Endodermal cell (in vitro differentiated cells): ENCODE measurements around the gene CRYL1. TPM values are rescaled to one million over a fixed set of nuclear protein-coding genes. Genes with fewer than 3 reads are reported as not detected.

Experiments
- DNase-seq: peaks from one replicate; pipeline ENCODE4 v3.0.0-alpha.2; 2017
- H3K27ac ChIP-seq: 2 replicates; pipeline ENCODE4 v1.5.1; 2013; ENCODE audit warnings: mild to moderate bottlenecking, low read depth, low read length, moderate library complexity
- H3K27me3 ChIP-seq: 2 replicates; pipeline ENCODE4 v1.6.1; 2013; ENCODE audit warnings: mild to moderate bottlenecking, low read length, moderate library complexity; ENCODE audit not compliant: insufficient read depth, control insufficient read depth, poor library complexity, severe bottlenecking
- H3K36me3 ChIP-seq: 2 replicates; pipeline ENCODE4 v1.7.0; 2013; ENCODE audit warnings: mild to moderate bottlenecking, low read length, moderate library complexity; ENCODE audit not compliant: control insufficient read depth, insufficient read depth
- H3K4me1 ChIP-seq: one replicate; pipeline ENCODE4 v1.7.0; 2013; ENCODE audit warnings: low read length; ENCODE audit not compliant: control insufficient read depth, insufficient read depth
- H3K4me3 ChIP-seq: 2 replicates; pipeline ENCODE4 v1.5.1; 2013; ENCODE audit warnings: mild to moderate bottlenecking, low read length, moderate library complexity
- H3K9ac ChIP-seq: 2 replicates; pipeline ENCODE4 v1.6.1; 2013; ENCODE audit warnings: mild to moderate bottlenecking, low read length, moderate library complexity; ENCODE audit not compliant: poor library complexity, severe bottlenecking; ENCODE audit errors: extremely low read depth
- H3K9me3 ChIP-seq: 2 replicates; pipeline ENCODE4 v1.6.1; 2013; ENCODE audit warnings: mild to moderate bottlenecking, low read length, moderate library complexity; ENCODE audit not compliant: control insufficient read depth
- H3K27ac Mint-ChIP-seq: 2 replicates; pipeline ENCODE4 v1.8.0; 2020; ENCODE audit warnings: mixed read lengths
- H3K27me3 Mint-ChIP-seq: 2 replicates; pipeline ENCODE4 v1.8.0; 2021; ENCODE audit warnings: mild to moderate bottlenecking, mixed read lengths; ENCODE audit not compliant: insufficient read depth
- H3K36me3 Mint-ChIP-seq: 2 replicates; pipeline ENCODE4 v1.8.0; 2020; ENCODE audit warnings: low read depth, mixed read lengths
- H3K4me1 Mint-ChIP-seq: 2 replicates; pipeline ENCODE4 v1.8.0; 2020; ENCODE audit warnings: mixed read lengths
- H3K4me3 Mint-ChIP-seq: 2 replicates; pipeline ENCODE4 v1.8.0; 2020; ENCODE audit warnings: mild to moderate bottlenecking, moderate library complexity, mixed read lengths
- H3K9me3 Mint-ChIP-seq: 2 replicates; pipeline ENCODE4 v1.8.0; 2020; ENCODE audit warnings: mild to moderate bottlenecking, mixed read lengths
- WGBS, 2 experiments: methylation state at CpG; one replicate each; pipeline versions ENCODE4 v1.1.5 to v1.1.7; 2013; ENCODE audit warnings: missing lambda C conversion rate in 2 of 2, mixed read lengths in 1 of 2; ENCODE audit not compliant: insufficient coverage in 1 of 2, insufficient read length in 1 of 2; 5-methylcytosine and 5-hydroxymethylcytosine counted together
- total RNA-seq, 2 donors: library from RNA; stranded (reverse); fragmentation: NEBNext Ultra II Directional in 1 of 2; extraction: Animal tissue kit (Norgen Biotek cat#: 25700) in 1 of 2; gene quantifications; 2 replicates in 1 of 2; 3 replicates in 1 of 2; pipeline ENCODE4 v1.2.1, GENCODE V29; 2021
- TF ChIP-seq, protein P1 (sequence below): fragments of 200-600 bp; sonication (generic); conservative IDR thresholded peaks from 2 replicates; pipeline ENCODE4 v1.5.0; 2021; ENCODE audit warnings: antibody characterized with exemption, mild to moderate bottlenecking

Gene CRYL1
- total RNA-seq, 2 donors from 2014 or later, result 1.7 to 4.1 TPM

DNA sequence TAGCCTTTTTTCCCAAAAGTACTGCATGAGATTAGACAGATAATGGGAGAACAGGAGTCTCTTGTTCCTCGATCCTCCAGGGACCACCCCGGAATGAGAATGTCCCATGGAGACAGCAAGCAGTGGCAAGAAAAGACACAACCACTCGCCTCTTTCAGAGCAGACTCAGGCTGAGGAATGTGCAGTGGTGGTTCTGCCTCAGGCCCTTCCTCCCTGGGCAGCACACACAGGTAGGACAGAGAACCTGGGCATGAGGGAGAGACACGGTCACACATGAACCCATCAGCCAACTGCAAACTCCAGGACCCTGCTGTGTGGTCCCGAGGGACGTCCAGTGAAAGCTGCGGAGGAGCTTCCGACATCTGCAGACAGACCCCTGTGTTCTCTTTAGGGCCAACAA is 31.0 kb downstream of the CRYL1 start:
- Mint-ChIP-seq H3K4me1 (no peaks in the 10 kb centered on the region), H3K9me3 (peaks cover 7% of the 10 kb centered on the region), H3K36me3 (no peaks in the 10 kb centered on the region), H3K4me3 (no peak overlapping the region), H3K27me3 (no peaks in the 10 kb centered on the region), H3K27ac (no peak overlapping the region)
- Histone ChIP-seq H3K27me3 (no peaks in the 10 kb centered on the region), H3K9ac (no peak overlapping the region), H3K9me3 (peaks cover 6% of the 10 kb centered on the region), H3K27ac (no peak overlapping the region), H3K4me3 (no peak overlapping the region), H3K4me1 (no peaks in the 10 kb centered on the region), H3K36me3 (no peaks in the 10 kb centered on the region)
- TF ChIP-seq, protein P1, sequence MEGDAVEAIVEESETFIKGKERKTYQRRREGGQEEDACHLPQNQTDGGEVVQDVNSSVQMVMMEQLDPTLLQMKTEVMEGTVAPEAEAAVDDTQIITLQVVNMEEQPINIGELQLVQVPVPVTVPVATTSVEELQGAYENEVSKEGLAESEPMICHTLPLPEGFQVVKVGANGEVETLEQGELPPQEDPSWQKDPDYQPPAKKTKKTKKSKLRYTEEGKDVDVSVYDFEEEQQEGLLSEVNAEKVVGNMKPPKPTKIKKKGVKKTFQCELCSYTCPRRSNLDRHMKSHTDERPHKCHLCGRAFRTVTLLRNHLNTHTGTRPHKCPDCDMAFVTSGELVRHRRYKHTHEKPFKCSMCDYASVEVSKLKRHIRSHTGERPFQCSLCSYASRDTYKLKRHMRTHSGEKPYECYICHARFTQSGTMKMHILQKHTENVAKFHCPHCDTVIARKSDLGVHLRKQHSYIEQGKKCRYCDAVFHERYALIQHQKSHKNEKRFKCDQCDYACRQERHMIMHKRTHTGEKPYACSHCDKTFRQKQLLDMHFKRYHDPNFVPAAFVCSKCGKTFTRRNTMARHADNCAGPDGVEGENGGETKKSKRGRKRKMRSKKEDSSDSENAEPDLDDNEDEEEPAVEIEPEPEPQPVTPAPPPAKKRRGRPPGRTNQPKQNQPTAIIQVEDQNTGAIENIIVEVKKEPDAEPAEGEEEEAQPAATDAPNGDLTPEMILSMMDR, result no peak
- no peak for DNase-seq
- 62 to 69% methylated on average over 6 to 8 of the region's 8 CpGs for WGBS, 2 experiments

DNA sequence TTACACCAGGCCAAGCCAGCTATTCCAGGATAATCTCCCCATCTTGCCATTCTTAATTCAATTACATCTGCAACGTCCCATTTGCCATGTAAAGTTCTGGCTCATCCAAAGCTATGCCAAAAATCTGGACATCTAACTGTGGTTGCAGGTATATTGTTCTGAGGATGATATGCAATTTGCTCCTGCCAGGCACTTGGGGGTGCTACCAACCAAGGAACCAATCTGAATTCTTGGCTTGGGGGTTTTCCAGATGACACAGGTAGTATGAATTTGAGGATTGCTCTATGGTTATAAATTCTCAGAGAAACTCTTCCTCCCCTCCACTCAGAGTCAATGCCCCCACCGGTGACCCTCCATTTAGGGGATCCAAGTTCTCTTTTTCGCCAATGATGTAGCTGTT is 33.0 kb downstream of the CRYL1 start:
- H3K27ac ChIP-seq, result no peak overlapping the region
- H3K36me3 Mint-ChIP-seq, result no peaks in the 10 kb centered on the region
- H3K27ac Mint-ChIP-seq, result no peak overlapping the region
- WGBS, 2 experiments, result 36 to 62% methylated on average over 2 to 3 of the region's 3 CpGs
- no peaks in the 10 kb centered on the region for H3K27me3 Mint-ChIP-seq
- H3K4me3 Mint-ChIP-seq, result no peak overlapping the region
- H3K4me1 Mint-ChIP-seq, result no peaks in the 10 kb centered on the region
- no peaks in the 10 kb centered on the region for H3K9me3 ChIP-seq
- no peaks in the 10 kb centered on the region for H3K27me3 ChIP-seq
- H3K9ac ChIP-seq, result no peak overlapping the region
- no peaks in the 10 kb centered on the region for H3K4me1 ChIP-seq
- H3K9me3 Mint-ChIP-seq, result no peaks in the 10 kb centered on the region
- peak; percentile 77 for DNase-seq
- no peaks in the 10 kb centered on the region for H3K36me3 ChIP-seq
- TF ChIP-seq, protein P1, result peak; percentile 76
- H3K4me3 ChIP-seq, result no peak overlapping the region

DNA sequence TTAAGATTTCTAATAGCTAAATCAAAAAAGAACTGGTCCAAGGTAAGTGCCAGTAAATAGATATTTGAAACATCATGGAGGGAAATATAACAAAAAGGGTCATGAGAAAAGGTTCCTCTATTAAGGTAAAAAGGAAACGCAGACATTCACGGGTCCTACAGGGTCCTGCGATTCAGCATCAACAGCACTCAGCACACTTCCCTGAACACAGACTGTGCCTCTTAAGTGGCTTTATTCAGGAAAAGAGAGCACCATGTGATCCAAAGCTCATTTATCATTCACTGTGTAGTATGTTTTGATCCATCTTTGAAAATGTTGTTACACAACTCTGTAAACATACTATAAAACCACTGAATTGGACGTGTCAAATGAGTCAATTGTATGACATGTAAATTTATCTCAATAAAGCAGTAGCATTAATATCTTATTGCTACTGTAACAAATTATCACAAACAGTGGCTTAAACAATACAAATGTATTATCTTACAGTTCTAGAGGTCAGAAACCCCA is 33.7 kb downstream of the CRYL1 start:
- no peak overlapping the region for H3K27ac Mint-ChIP-seq
- no peak overlapping the region for H3K9ac ChIP-seq
- no peaks in the 10 kb centered on the region for H3K27me3 ChIP-seq
- H3K4me3 ChIP-seq, result no peak overlapping the region
- DNase-seq, result no peak
- H3K9me3 ChIP-seq, result no peaks in the 10 kb centered on the region
- H3K27ac ChIP-seq, result no peak overlapping the region
- no peaks in the 10 kb centered on the region for H3K9me3 Mint-ChIP-seq
- no peaks in the 10 kb centered on the region for H3K4me1 Mint-ChIP-seq
- TF ChIP-seq, protein P1, result no peak
- no peaks in the 10 kb centered on the region for H3K27me3 Mint-ChIP-seq
- H3K36me3 ChIP-seq, result no peaks in the 10 kb centered on the region
- H3K36me3 Mint-ChIP-seq, result no peaks in the 10 kb centered on the region
- H3K4me1 ChIP-seq, result no peaks in the 10 kb centered on the region
- H3K4me3 Mint-ChIP-seq, result no peak overlapping the region
- 64 to 67% methylated on average over 3 of the region's 4 CpGs for WGBS, 2 experiments
